Activated CD4-positive, alpha-beta T cell treated with anti-CD3 and anti-CD28 coated beads, Interleukin-2, Interleukin-6, amounts not matched to agents 100 ng/mL and 50 ng/mL, durations not matched to agents 16 hours and 8 hours (primary cell): ENCODE results near the gene C3orf20.
"Not testable (repeated sequence)": the region's sequence is repeated elsewhere in the genome, so short reads cannot be mapped to it uniquely, and the experiment has no call there.

Experiments
- DNase-seq: peaks from one replicate; pipeline ENCODE4 v3.0.0-alpha.2; 2020

The C3orf20 gene

DNA sequence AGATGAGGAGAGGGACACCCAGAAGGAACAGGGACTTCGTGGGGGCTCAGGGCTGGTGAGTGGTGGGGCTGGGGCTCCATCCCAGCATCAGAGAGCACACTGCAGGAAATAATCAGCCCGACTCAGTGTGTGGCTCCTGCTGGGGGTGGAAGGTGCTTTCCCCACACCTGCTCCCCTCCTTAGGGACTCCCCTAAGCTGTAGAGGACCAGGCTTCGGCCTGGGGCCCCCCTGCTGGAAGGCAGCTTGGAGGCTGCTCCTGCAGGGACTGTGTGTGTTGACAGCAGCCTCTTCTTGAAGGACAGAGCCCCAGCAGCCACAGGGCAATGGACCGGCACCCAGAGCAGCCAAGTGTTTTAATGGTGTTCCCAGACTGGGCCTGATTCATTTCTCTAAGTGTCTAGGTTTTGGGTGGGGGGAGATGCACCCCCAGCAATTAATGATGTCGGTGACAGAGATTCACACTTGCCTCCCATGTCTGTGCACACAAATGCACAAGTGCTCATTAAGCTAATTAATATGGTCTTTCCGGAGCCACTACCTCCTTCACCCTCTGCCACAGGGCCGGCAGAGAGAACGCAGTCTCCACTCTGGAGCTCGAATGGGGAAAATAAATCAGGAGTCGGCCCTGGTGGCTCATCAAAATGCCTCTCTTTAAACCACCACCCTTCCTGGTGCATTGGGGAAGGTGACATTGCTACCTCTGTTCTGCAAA lies 126.9 kb downstream of the C3orf20 start:
- no peak for DNase-seq

DNA sequence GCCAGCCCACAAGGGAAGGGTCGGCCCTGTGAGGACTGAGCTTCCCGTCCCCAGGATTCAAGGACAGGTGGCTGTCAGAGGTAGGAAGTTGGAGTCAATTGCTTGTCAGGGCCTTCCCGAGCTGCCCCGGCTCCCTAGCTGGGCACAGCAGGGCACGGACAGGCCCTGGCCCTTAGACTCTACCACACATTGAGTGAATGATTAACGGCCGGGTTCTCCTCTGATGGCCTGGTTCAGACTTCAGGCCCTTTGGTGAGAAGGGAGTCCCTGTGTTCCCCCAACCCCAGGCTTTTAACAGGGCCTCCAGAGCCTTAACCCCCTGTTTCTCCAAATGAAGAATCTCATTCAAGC lies 127.4 kb downstream of the C3orf20 start:
- no peak for DNase-seq

DNA sequence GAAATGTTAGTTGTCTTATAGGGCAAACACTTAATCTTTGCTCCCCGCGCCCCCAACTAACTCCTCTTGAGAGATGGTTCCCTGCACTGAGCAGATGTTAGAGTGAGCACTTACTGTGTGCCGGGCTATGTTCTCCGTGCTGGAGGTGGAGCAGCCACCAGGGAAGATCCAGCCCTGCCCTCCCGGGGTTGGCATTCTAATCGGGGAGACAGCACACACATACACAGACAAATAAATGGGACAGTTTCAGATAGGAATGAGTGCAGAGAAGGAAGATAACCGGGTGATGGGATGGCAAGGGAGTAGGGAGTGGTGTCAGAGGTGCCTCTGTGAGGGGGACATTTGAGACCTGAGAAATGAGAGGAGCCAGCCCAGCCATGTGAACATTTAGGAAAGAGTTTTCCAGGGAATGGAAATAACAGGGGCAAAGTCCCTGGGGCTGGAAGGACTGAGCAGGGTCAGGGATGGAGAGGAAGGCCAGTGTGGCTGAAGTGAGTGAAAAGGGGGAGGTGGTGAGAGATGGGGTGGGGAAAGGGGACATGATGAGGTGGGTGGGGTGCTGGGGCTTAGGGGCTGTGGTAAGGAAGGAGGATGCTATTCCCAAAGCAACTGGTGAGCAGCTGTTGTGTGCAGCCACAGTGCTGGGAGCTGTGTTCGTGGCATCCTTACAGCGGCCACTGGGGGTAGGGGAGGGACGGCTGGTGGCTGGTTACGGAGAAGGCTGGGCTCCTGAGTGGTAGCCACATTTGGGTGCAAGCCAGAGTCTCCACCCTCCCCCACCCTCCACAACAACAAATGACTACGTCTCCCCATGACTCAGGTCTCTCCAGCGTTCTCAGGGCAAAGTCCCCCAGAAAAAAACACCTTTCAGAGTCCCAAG lies 128.4 kb downstream of the C3orf20 start:
- DNase-seq, result no peak

- no peak for DNase-seq
Measured at GRCh38 chr3:14803981-14804834, 129.3 kb downstream of the C3orf20 start.

DNA sequence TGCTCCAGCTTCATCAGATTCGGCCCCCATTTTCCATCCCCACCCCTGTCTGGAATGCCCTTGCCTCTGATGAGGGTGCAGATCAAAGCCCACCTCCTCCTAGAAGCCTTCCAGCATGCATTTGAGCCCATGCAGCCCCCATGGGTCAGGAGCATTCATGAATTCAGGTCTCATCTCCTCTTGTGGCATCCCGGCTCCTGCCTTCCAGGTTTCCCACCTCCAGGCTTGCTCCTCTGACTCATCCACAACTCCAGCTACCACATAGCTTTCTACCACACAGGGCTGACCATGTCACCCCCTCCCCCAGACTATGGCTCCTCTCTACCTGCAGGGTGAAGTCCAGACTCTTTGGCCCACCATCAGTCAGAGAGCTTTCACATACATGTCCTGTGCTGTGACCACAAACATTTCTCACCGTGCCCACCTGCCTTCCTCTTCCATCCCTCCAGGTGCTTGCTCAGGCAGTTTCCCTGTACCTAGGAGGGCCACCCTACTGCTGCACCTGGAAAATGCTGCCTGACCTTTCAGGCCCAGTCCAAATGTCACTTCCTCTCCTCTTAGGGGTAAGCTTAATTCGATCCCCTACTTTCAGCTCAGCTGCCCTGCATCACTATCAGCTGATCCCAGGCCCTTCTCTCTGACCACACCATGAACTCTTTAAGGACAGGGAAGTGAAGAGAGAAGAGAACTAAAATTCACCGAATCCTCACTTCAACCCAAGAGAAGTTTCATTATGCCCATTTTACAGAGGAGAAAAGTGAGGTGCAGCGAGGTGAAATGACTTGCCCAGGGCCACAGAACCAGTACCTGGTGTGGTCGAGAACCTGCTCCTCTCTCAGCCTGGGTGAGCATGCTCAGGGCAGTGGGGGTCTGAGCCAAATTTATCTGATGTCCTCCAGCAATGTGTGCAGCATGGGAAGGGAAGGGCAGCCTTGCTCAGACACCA lies 130.2 kb downstream of the C3orf20 start:
- no peak for DNase-seq

- DNase-seq, result no peak
Measured at GRCh38 chr3:14805961-14806537, 131.1 kb downstream of the C3orf20 start.

- DNase-seq, result peak; percentile 9
Measured at GRCh38 chr3:14806641-14807263, 131.8 kb downstream of the C3orf20 start.

DNA sequence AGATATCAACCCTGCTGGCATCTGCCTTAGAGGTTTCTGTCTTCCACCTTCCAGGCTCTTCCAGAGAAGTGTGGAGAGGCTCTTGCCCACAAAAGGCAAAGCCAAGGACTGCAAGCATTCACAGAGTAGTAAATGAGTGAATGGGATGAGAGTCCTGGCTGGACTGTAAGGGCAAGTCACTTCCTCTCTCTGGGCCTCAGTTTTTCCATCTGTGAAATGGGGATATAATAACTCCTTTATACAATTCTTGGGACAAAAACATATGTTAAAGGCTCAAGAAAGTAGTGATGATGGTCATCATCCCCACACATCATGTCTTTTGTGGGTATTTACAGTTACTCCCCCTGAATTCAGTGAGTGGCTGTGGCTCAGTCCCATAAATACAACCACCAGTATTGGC lies 133.1 kb downstream of the C3orf20 start:
- no peak for DNase-seq

DNA sequence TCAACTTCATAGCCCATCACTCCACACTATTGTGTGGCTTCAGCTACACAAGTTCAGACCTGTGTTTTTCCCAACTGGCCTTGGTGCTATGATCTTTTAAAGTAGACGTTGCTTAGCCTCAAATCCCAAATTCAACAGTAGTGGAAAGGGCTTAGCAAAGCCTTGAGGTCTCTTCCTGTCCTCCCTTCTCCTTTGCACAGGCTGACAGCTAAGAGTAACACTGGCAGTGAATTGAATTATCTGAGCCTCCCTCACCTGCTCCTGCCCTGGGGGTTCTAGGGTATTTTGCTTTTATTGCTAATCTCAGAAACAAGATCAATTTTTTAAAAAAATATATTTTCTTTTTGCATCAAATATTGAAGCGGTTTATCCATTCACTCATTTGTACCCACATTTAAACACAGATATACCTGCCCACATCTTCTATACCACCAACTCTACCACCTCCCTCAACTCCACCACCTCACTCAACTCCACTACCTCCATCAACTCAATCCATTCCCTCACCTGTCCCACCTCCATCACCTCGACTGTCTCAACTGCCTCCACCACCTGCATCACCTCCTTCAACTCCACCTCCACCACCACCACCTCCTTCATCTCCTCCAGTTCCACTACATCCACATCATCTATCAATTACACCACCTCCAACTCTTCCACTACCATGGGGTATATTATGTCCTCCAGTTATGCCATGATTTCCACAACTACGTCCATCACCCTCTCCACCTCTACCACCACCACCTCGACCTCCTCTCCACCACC lies 133.7 kb downstream of the C3orf20 start:
- no peak for DNase-seq

GRCh38 chr3:14809611-14810010 lies 134.7 kb downstream of the C3orf20 start:
- not testable (repeated sequence) for DNase-seq

DNA sequence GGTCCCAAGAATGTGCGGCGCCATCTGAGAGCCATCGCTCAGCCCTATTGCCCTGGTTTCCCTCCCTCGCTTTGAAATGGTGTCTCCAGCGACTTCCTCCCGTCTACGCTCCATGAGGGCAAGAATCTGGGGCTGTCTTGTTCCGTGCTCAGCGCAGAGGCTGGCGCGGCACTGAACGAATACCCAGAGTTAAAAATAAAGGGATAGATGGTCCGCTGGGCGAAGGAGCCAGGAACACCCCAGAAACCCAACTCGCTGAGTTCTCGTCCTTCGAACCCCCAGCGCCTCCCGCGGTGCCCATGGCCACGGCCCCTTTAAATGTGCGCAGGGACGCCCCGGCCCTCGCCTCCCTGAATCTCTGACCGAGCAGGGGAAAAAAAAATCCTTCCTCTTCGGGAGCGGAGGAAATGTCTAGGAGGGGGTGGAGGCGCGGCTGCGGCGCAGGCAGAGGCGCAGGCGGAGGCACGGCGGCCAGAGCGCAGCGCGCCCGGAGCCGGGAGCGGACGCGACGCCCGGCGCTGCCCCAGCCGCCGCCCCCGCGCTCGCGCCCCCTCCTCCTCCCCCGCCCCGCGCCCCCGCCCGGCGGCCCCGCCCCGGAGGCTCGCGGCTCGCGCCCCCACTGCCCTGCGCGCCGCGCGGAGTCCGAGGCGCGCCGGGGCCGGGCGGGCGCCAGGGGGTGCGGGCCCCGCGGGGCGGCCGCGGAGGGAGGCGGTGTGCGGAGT lies 135.3 kb downstream of the C3orf20 start:
- DNase-seq, result no peak

- DNase-seq, result no peak
Measured at GRCh38 chr3:14810801-14811661, 136.1 kb downstream of the C3orf20 start.

DNA sequence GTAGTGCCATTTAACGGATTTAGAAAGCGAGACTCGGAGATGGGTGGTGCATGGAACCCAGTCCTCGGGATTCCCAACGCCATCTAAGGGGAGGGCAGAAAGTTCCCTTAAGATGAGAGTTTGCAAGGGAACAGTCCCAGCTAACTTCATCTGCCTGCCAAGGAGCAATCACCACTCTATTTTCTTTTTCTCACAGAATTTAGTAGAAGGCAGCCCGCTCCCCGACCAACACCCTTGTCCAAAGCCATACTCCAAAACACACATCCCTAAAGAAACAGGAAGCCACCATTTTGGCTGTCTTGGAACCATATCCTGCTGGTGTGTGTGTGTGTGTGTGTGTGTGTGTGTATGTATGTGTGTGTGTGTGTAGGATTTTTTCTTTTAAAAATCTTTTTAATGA lies 136.7 kb downstream of the C3orf20 start:
- DNase-seq, result no peak

DNA sequence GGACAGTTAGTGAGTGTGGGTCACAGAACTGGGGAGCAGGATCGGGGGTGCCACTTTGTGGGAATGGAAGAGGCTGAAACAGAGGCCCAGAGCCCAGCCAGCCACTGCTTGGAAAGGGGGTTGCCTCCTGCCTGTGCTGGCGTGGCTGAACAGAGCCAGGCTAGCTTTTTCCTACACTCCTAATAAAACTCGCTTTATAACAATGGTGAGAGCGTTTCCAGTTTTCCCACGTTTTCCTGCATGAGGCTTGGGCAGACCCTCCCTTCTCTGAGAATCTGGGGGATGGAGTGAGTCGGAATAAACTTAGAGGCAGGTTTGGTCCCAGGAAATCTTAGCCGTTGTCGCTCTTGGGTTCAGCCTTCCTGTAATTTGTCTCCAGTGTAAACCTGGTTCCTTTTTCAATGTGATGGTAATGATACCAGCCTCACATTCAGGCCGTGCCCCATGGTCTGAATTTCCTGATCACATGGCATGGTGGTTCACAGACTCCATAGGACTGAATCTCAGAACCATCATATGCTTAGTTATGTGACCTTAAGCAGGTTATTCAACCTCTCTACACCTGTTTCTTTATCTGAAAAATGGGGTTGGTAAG lies 137.4 kb downstream of the C3orf20 start:
- no peak for DNase-seq

DNA sequence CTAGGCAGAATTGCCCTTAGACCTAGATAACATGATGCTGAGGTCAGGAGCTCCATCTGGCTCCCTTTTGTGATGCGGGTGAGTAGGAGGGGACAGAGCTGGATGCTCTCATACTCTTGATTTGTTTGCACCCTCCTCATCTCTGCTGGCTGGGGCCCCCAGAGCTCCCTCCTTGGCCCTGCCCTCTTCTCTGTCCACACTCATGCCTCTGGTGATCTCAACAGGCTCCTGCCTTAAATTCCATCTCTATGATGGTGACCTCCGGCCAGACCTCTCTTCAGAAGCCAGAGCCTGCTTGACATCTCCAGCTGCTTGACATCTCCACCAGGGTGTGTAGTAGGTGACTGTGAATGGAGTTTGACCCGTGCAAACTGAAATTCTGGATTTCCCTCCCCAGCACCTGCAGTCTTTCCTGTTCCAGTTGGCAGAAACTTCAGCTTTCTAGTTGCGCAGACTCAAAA lies 139.5 kb downstream of the C3orf20 start:
- DNase-seq, result no peak

DNA sequence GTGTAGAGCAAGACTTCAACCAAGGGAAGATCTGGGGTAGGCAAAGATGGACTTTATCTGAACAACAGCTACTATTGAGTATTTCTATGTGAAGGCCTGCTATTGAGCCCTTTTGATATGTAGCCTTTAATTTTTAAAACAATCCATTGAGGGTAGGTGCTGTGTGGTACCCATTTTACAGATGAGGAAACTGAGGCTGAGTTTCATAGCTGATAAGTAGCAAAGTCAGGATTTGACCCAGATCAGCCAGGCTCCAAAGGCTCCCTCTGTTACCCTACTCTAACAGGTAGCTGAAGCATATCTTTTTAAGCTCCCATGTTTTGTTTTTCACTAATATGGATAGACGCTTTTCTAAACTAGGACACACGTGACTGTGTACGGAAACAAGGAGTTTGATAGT lies 141.4 kb downstream of the C3orf20 start:
- DNase-seq, result no peak

- no peak for DNase-seq
Measured at GRCh38 chr3:14818804-14819500, 144.0 kb downstream of the C3orf20 start, which contains the start of gene FGD5. FGD5 (plus strand) TSS chr3:14818962; CDS start chr3:14819072, 110 bp downstream.

GRCh38 chr3:14819671-14820070 lies 144.7 kb downstream of the C3orf20 start:
- DNase-seq, result no peak
